K562 (cell line): ENCODE results near the gene C22orf39. TPM values are rescaled to one million over a fixed set of nuclear protein-coding genes. Genes with fewer than 3 reads are reported as not detected.

Experiments
- ADNP ChIP-seq: fragments of 200-800 bp; sonication (Bioruptor generic); IDR thresholded peaks from 2 replicates; pipeline ENCODE4 v1.6.1; 2016; ENCODE audit warnings: missing genetic modification characterization, missing compliant biosample characterization
- BRD4 ChIP-seq: fragments of 200-600 bp; sonication (generic); IDR thresholded peaks from 2 replicates; pipeline ENCODE4 v1.6.1; 2017; ENCODE audit warnings: inconsistent platforms
- CBFB ChIP-seq: sonication (generic); formaldehyde crosslinking; IDR thresholded peaks from 2 replicates; pipeline ENCODE4 v1.4.0; 2020; ENCODE audit warnings: mild to moderate bottlenecking, missing genetic modification reagents
- CHD4 ChIP-seq: fragments of 200-600 bp; sonication (generic); IDR thresholded peaks from 3 replicates; pipeline ENCODE4 v1.6.1; 2012; ENCODE audit warnings: low read depth, mild to moderate bottlenecking, mixed read lengths, low read length, inconsistent platforms; ENCODE audit not compliant: insufficient read depth, insufficient replicate concordance, poor library complexity, severe bottlenecking
- CREB1 ChIP-seq, 2 experiments: sonication (generic) in 1 of 2; formaldehyde crosslinking in 1 of 2; IDR thresholded peaks; 2 replicates each; pipeline versions ENCODE4 v1.6.1 to v1.8.0; 2012 to 2022; ENCODE audit warnings: inconsistent platforms in 1 of 2, mild to moderate bottlenecking in 1 of 2, missing genetic modification reagents in 1 of 2, moderate library complexity in 1 of 2
- CREB3L1 ChIP-seq: fragments of 450-650 bp; IDR thresholded peaks from 2 replicates; pipeline ENCODE4 v1.6.1; 2014; ENCODE audit warnings: low read depth, mild to moderate bottlenecking, moderate library complexity, borderline replicate concordance
- DNMT1 ChIP-seq: fragments of 450-650 bp; IDR thresholded peaks from 2 replicates; pipeline ENCODE4 v1.6.1; 2016; ENCODE audit warnings: antibody characterized with exemption, mild to moderate bottlenecking
- E2F3 ChIP-seq: fragments of 250-450 bp; sonication (Bioruptor Pico); IDR thresholded peaks from 2 replicates; pipeline ENCODE4 v1.4.0; 2020; ENCODE audit warnings: mild to moderate bottlenecking
- E2F6 ChIP-seq, 2 experiments: IDR thresholded peaks; 2 replicates each; pipeline ENCODE4 v1.6.1; 2011; ENCODE audit warnings: borderline replicate concordance in 1 of 2, control low read depth in 1 of 2, low read depth in 1 of 2, low read length in 1 of 2, mild to moderate bottlenecking in 1 of 2, mixed read lengths in 1 of 2, moderate library complexity in 1 of 2; ENCODE audit not compliant: insufficient read depth in 1 of 2, insufficient read length in 1 of 2, poor library complexity in 1 of 2, severe bottlenecking in 1 of 2; ENCODE audit errors: extremely low read depth in 1 of 2
- ELK1 ChIP-seq: sonication (generic); formaldehyde crosslinking; IDR thresholded peaks from 2 replicates; pipeline ENCODE4 v1.8.1; 2022; ENCODE audit warnings: missing genetic modification reagents
- ETV1 ChIP-seq: fragments of 450-650 bp; conservative IDR thresholded peaks from 2 replicates; pipeline ENCODE4 v1.6.1; 2016; ENCODE audit warnings: missing genetic modification characterization, control low read depth, low read depth, missing compliant biosample characterization
- GABPB2 ChIP-seq: fragments of 250-450 bp; sonication (Bioruptor Pico); conservative IDR thresholded peaks from 2 replicates; pipeline ENCODE4 v1.5.1; 2021; ENCODE audit warnings: mild to moderate bottlenecking
- HMG20B ChIP-seq: fragments of 250-450 bp; sonication (Bioruptor Pico); IDR thresholded peaks from 2 replicates; pipeline ENCODE4 v1.5.0; 2021; ENCODE audit warnings: mild to moderate bottlenecking
- LARP7 ChIP-seq: fragments of 450-650 bp; IDR thresholded peaks from 2 replicates; pipeline ENCODE4 v1.6.1; 2016
- NCOA4 ChIP-seq: fragments of 450-650 bp; IDR thresholded peaks from 2 replicates; pipeline ENCODE4 v1.6.1; 2018; ENCODE audit warnings: mild to moderate bottlenecking; ENCODE audit not compliant: partially characterized antibody
- NFE2 ChIP-seq: IDR thresholded peaks from 2 replicates; pipeline ENCODE4 v1.6.1; 2014; ENCODE audit warnings: antibody characterized with exemption, low read depth
- PHTF2 ChIP-seq: fragments of 250-450 bp; sonication (Bioruptor Pico); IDR thresholded peaks from 2 replicates; pipeline ENCODE4 v1.5.0; 2021; ENCODE audit warnings: mild to moderate bottlenecking
- PML ChIP-seq: IDR thresholded peaks from 2 replicates; pipeline ENCODE4 v1.6.1; 2012; ENCODE audit warnings: low read length, inconsistent platforms
- POLR3G ChIP-seq: IDR thresholded peaks from 2 replicates; pipeline ENCODE4 v1.6.1; 2011; ENCODE audit not compliant: insufficient read length, insufficient replicate concordance; ENCODE audit errors: extremely low read depth
- PYGO2 ChIP-seq: fragments of 450-650 bp; IDR thresholded peaks from 2 replicates; pipeline ENCODE4 v1.6.1; 2016; ENCODE audit warnings: mild to moderate bottlenecking, missing genetic modification characterization, moderate library complexity, missing compliant biosample characterization
- RAD21 ChIP-seq, 2 experiments: fragments of 250-450 bp in 1 of 2; fragments of 450-650 bp in 1 of 2; sonication (Bioruptor Pico) in 1 of 2; formaldehyde crosslinking in 1 of 2; IDR thresholded peaks in 1 of 2; conservative IDR thresholded peaks in 1 of 2; 2 replicates each; pipeline versions ENCODE4 v1.4.0 to v1.8.0; 2020 to 2022; ENCODE audit warnings: mild to moderate bottlenecking in 2 of 2, moderate library complexity in 1 of 2
- SNIP1 ChIP-seq: fragments of 450-650 bp; IDR thresholded peaks from 2 replicates; pipeline ENCODE4 v1.7.1; 2017; ENCODE audit warnings: low read depth, mild to moderate bottlenecking
- SREBF1 ChIP-seq: fragments of 150-350 bp; IDR thresholded peaks from 2 replicates; pipeline ENCODE4 v1.6.1; 2014; ENCODE audit warnings: antibody characterized with exemption, low read depth, low read length, borderline replicate concordance
- STAT5B ChIP-seq: fragments of 250-450 bp; sonication (Bioruptor Pico); IDR thresholded peaks from 2 replicates; pipeline ENCODE4 v1.8.0; 2021; ENCODE audit warnings: mild to moderate bottlenecking, inconsistent platforms
- ZNF174 ChIP-seq: fragments of 250-450 bp; sonication (Bioruptor Pico); IDR thresholded peaks from 2 replicates; pipeline ENCODE4 v1.4.0; 2020; ENCODE audit warnings: mild to moderate bottlenecking
- ZNF197 ChIP-seq: fragments of 200-800 bp; sonication (Bioruptor generic); IDR thresholded peaks from 2 replicates; pipeline ENCODE4 v1.6.1; 2016; ENCODE audit warnings: low read depth, missing genetic modification characterization, missing compliant biosample characterization
- ZNF23 ChIP-seq: fragments of 250-450 bp; sonication (Bioruptor Pico); IDR thresholded peaks from 2 replicates; pipeline ENCODE4 v1.4.0; 2020; ENCODE audit warnings: mild to moderate bottlenecking
- ZNF699 ChIP-seq: fragments of 250-450 bp; sonication (Bioruptor Pico); IDR thresholded peaks from 2 replicates; pipeline ENCODE4 v1.8.0; 2021; ENCODE audit warnings: mild to moderate bottlenecking, moderate library complexity; ENCODE audit not compliant: insufficient replicate concordance
- polyA plus RNA-seq, 8 experiments: library from polyadenylated mRNA; depleted of rRNA in 4 of 8; stranded (reverse) in 5 of 8; unstranded in 3 of 8; fragments of >200 nt; fragmentation: Nextera tagmentation in 2 of 8; fragmentation: Illumina TruSeq in 1 of 8; extraction: Ambion mirVana in 2 of 8; extraction: Trizol in 1 of 8; gene quantifications; 2 replicates each; pipeline versions ENCODE4 v1.2.1 to v1.2.3, GENCODE V29; 2011 to 2014; ENCODE audit warnings: inconsistent platforms in 1 of 8, missing spikeins in 1 of 8
- total RNA-seq, 7 experiments: library from RNA; depleted of rRNA in 6 of 7; stranded (reverse); fragments of >200 nt in 6 of 7; fragmentation: Illumina TruSeq in 2 of 7; extraction: Trizol in 2 of 7; gene quantifications; 2 replicates each; pipeline versions ENCODE4 v1.2.1 to v1.2.3, GENCODE V29; 2011 to 2021; ENCODE audit warnings: low replicate concordance in 1 of 7

The C22orf39 gene
- total and polyA plus RNA-seq, 9 of the 15 experiments (the other 6 are each of a cell fraction or from before 2014, with no cell fraction given), result 20.4 to 139 (median 66.8) TPM

- TF ChIP-seq NFE2 (no peak), SNIP1 (no peak), CREB1 (IDR thresholded peaks at IDR 0.05) (no peak; the same call in 1 of the 2 replicates), CREB1 (CRISPR knock-in tag; IDR thresholded peaks at IDR 0.05) (no peak), ZNF23 (CRISPR knock-in tag) (no peak), E2F3 (CRISPR knock-in tag) (no peak), RAD21 (CRISPR knock-in tag; conservative IDR thresholded peaks at IDR 0.05 in 1 of 2, IDR thresholded peaks at IDR 0.05 in 1 of 2) (no peak), ZNF197 (CRISPR knock-in tag) (no peak), ZNF174 (no peak), ETV1 (tag) (no peak), POLR3G (no peak), LARP7 (no peak), PML (no peak), BRD4 (peak; percentile 10; the same call in 1 of the 2 replicates), HMG20B (CRISPR knock-in tag) (no peak), DNMT1 (no peak), PYGO2 (tag) (no peak), STAT5B (CRISPR knock-in tag) (no peak), SREBF1 (no peak), CBFB (CRISPR knock-in tag) (no peak), CREB3L1 (no peak), PHTF2 (CRISPR knock-in tag) (no peak), GABPB2 (CRISPR knock-in tag) (no peak), E2F6 (IDR thresholded peaks at IDR 0.05; ENCODE audit: borderline replicate concordance in 1 of 2, extremely low read depth in 1 of 2, insufficient read depth in 1 of 2, insufficient read length in 1 of 2, low read depth in 1 of 2, low read length in 1 of 2, poor library complexity in 1 of 2, severe bottlenecking in 1 of 2) (no peak), CHD4 (no peak), ELK1 (CRISPR knock-in tag) (no peak), ZNF699 (peak; percentile 51), NCOA4 (no peak), ADNP (tag) (no peak)
Measured at GRCh38 chr22:19397734-19398104, 49.8 kb downstream of the C22orf39 start (continued).
